ENCODE results near the gene WSCD1.

The WSCD1 gene

GRCh38 chr17:6073620-6074019, 3.4 kb downstream of the WSCD1 start:
- no peak for ATAC-seq
- TF ChIP-seq RARB (CRISPR knock-in tag; IDR thresholded peaks at IDR 0.05) (no peak), TCF4 (CRISPR knock-in tag; IDR thresholded peaks at IDR 0.05; ENCODE audit: borderline replicate concordance) (no peak), CSDC2 (CRISPR knock-in tag; IDR thresholded peaks at IDR 0.05) (no peak), POU6F1 (CRISPR knock-in tag; IDR thresholded peaks at IDR 0.05; ENCODE audit: borderline replicate concordance, low read depth) (no peak), PPARA (CRISPR knock-in tag; IDR thresholded peaks at IDR 0.05; ENCODE audit: borderline replicate concordance) (no peak), BACH2 (CRISPR knock-in tag; IDR thresholded peaks at IDR 0.05; ENCODE audit: borderline replicate concordance) (no peak), TOX (CRISPR knock-in tag; IDR thresholded peaks at IDR 0.05; ENCODE audit: borderline replicate concordance) (no peak), ZNF70 (CRISPR knock-in tag; IDR thresholded peaks at IDR 0.05) (no peak), SNAI2 (CRISPR knock-in tag; IDR thresholded peaks at IDR 0.05) (no peak), ZNF8 (CRISPR knock-in tag; IDR thresholded peaks at IDR 0.05) (no peak)
- TF ChIP-seq, protein P1, sequence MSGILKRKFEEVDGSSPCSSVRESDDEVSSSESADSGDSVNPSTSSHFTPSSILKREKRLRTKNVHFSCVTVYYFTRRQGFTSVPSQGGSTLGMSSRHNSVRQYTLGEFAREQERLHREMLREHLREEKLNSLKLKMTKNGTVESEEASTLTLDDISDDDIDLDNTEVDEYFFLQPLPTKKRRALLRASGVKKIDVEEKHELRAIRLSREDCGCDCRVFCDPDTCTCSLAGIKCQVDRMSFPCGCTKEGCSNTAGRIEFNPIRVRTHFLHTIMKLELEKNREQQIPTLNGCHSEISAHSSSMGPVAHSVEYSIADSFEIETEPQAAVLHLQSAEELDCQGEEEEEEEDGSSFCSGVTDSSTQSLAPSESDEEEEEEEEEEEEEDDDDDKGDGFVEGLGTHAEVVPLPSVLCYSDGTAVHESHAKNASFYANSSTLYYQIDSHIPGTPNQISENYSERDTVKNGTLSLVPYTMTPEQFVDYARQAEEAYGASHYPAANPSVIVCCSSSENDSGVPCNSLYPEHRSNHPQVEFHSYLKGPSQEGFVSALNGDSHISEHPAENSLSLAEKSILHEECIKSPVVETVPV (CRISPR knock-in tag; IDR thresholded peaks at IDR 0.05), result no peak

GRCh38 chr17:6075050-6075449, 4.9 kb downstream of the WSCD1 start:
- no peak for ATAC-seq
- TF ChIP-seq GLIS3 (CRISPR knock-in tag; IDR thresholded peaks at IDR 0.05) (no peak), ZNF565 (CRISPR knock-in tag; conservative IDR thresholded peaks at IDR 0.05; ENCODE audit: low read depth) (no peak), ZNF8 (CRISPR knock-in tag; IDR thresholded peaks at IDR 0.05) (no peak), TOX (CRISPR knock-in tag; IDR thresholded peaks at IDR 0.05; ENCODE audit: borderline replicate concordance) (no peak), ZFP3 (CRISPR knock-in tag; IDR thresholded peaks at IDR 0.05) (no peak), TSHZ2 (CRISPR knock-in tag; IDR thresholded peaks at IDR 0.05) (no peak), POU6F1 (CRISPR knock-in tag; IDR thresholded peaks at IDR 0.05; ENCODE audit: borderline replicate concordance, low read depth) (no peak), ISL1 (CRISPR knock-in tag; IDR thresholded peaks at IDR 0.05) (no peak), ARNTL (CRISPR knock-in tag; IDR thresholded peaks at IDR 0.05; ENCODE audit: borderline replicate concordance, low read depth) (no peak), SNAI2 (CRISPR knock-in tag; IDR thresholded peaks at IDR 0.05) (no peak)

DNA sequence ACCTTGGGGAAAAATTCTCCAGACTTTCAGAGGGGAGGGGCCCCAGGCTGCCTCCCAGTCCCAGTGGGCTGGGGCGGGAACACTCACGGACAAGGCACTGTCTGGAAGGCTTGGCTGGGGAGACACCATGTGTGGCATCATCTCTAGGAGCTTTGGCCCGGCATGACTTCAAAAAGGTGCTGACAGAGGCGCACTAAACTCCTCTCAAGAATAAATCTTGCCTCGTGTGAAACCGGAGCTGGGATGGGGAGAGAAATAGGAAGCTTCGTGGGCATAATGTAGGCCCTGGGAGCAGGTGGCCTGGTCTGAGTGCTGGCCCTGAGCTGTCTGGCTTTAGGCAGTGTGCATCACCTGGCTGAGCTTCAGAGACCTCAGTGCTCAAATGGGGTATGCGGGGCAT, 5.7 kb downstream of the WSCD1 start:
- no peak for ATAC-seq
- no peak for TF ChIP-seq GLIS3 (CRISPR knock-in tag; IDR thresholded peaks at IDR 0.05)
- no peak for TF ChIP-seq TOX (CRISPR knock-in tag; IDR thresholded peaks at IDR 0.05; ENCODE audit: borderline replicate concordance)
- TF ChIP-seq ZNF70 (CRISPR knock-in tag; IDR thresholded peaks at IDR 0.05), result no peak
- TF ChIP-seq TCF4 (CRISPR knock-in tag; IDR thresholded peaks at IDR 0.05; ENCODE audit: borderline replicate concordance), result no peak
- TF ChIP-seq ZC3H10 (CRISPR knock-in tag; IDR thresholded peaks at IDR 0.05), result no peak
- TF ChIP-seq, protein P2, sequence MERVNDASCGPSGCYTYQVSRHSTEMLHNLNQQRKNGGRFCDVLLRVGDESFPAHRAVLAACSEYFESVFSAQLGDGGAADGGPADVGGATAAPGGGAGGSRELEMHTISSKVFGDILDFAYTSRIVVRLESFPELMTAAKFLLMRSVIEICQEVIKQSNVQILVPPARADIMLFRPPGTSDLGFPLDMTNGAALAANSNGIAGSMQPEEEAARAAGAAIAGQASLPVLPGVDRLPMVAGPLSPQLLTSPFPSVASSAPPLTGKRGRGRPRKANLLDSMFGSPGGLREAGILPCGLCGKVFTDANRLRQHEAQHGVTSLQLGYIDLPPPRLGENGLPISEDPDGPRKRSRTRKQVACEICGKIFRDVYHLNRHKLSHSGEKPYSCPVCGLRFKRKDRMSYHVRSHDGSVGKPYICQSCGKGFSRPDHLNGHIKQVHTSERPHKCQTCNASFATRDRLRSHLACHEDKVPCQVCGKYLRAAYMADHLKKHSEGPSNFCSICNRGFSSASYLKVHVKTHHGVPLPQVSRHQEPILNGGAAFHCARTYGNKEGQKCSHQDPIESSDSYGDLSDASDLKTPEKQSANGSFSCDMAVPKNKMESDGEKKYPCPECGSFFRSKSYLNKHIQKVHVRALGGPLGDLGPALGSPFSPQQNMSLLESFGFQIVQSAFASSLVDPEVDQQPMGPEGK (CRISPR knock-in tag; IDR thresholded peaks at IDR 0.05; ENCODE audit: borderline replicate concordance), result no peak
- no peak for TF ChIP-seq ISL1 (CRISPR knock-in tag; IDR thresholded peaks at IDR 0.05)
- no peak for TF ChIP-seq ZNF8 (CRISPR knock-in tag; IDR thresholded peaks at IDR 0.05)
- no peak for TF ChIP-seq ESRRG (CRISPR knock-in tag; IDR thresholded peaks at IDR 0.05)
